Nephron progenitor cell (in vitro differentiated cells): ENCODE data around the gene C20orf204.
A peak's percentile ranks its signal among the peaks of the same experiment; 100 is the strongest.
"Not testable (repeated sequence)": the region's sequence is repeated elsewhere in the genome, so short reads cannot be mapped to it uniquely, and the experiment has no call there.

Experiments
- DNase-seq: peaks from one replicate; pipeline ENCODE4 v3.0.0; 2021
- H3K27ac Mint-ChIP-seq: 2 replicates; pipeline ENCODE4 v1.8.0; 2021; ENCODE audit warnings: mild to moderate bottlenecking, moderate library complexity, mixed read lengths
- H3K27me3 Mint-ChIP-seq: 2 replicates; pipeline ENCODE4 v1.8.0; 2021; ENCODE audit warnings: mild to moderate bottlenecking, low read depth, mixed read lengths; ENCODE audit not compliant: poor library complexity
- H3K36me3 Mint-ChIP-seq: 2 replicates; pipeline ENCODE4 v1.8.0; 2021; ENCODE audit warnings: low read depth, mixed read lengths
- H3K4me1 Mint-ChIP-seq: 2 replicates; pipeline ENCODE4 v1.8.0; 2021; ENCODE audit warnings: mixed read lengths
- H3K4me3 Mint-ChIP-seq: 2 replicates; pipeline ENCODE4 v1.8.0; 2021; ENCODE audit warnings: mild to moderate bottlenecking, moderate library complexity, mixed read lengths
- H3K9me3 Mint-ChIP-seq: 2 replicates; pipeline ENCODE4 v1.8.0; 2021; ENCODE audit warnings: mild to moderate bottlenecking, moderate library complexity, mixed read lengths
- CTCF ChIP-seq: fragments of 200-600 bp; sonication (generic); IDR thresholded peaks from 2 replicates; pipeline ENCODE4 v1.5.0; 2021; ENCODE audit warnings: antibody characterized with exemption

Gene C20orf204

GRCh38 chr20:64006902-64007301 lies 29.1 kb upstream of the C20orf204 start:
- Mint-ChIP-seq H3K27me3 (no peaks in the 10 kb centered on the region), H3K27ac (no peak overlapping the region), H3K36me3 (peaks cover 60% of the 10 kb centered on the region), H3K9me3 (peaks cover 11% of the 10 kb centered on the region), H3K4me1 (peaks cover 23% of the 10 kb centered on the region), H3K4me3 (no peak overlapping the region)
- no peak for DNase-seq
- TF ChIP-seq CTCF: no peak

- no peaks in the 10 kb centered on the region for H3K27me3 Mint-ChIP-seq
- H3K4me1 Mint-ChIP-seq: peaks cover 5% of the 10 kb centered on the region
- TF ChIP-seq CTCF: no peak
- peaks cover 11% of the 10 kb centered on the region for H3K9me3 Mint-ChIP-seq
- no peak overlapping the region for H3K4me3 Mint-ChIP-seq
- no peak for DNase-seq
- H3K36me3 Mint-ChIP-seq: peaks cover 70% of the 10 kb centered on the region
- H3K27ac Mint-ChIP-seq: peak overlapping the region; percentile 39
Observed at GRCh38 chr20:64009811-64010387, 26.1 kb upstream of the C20orf204 start.

- TF ChIP-seq CTCF: no peak
- H3K36me3 Mint-ChIP-seq: peaks cover 73% of the 10 kb centered on the region
- no peak overlapping the region for H3K4me3 Mint-ChIP-seq
- no peaks in the 10 kb centered on the region for H3K4me1 Mint-ChIP-seq
- no peak for DNase-seq
- H3K9me3 Mint-ChIP-seq: peaks cover 11% of the 10 kb centered on the region
- H3K27ac Mint-ChIP-seq: no peak overlapping the region
- no peaks in the 10 kb centered on the region for H3K27me3 Mint-ChIP-seq
Observed at GRCh38 chr20:64010711-64011237, 25.2 kb upstream of the C20orf204 start.

GRCh38 chr20:64011366-64011779 lies 24.6 kb upstream of the C20orf204 start:
- no peaks in the 10 kb centered on the region for H3K27me3 Mint-ChIP-seq
- H3K27ac Mint-ChIP-seq: no peak overlapping the region
- no peak for DNase-seq
- TF ChIP-seq CTCF: no peak
- H3K4me3 Mint-ChIP-seq: no peak overlapping the region
- H3K4me1 Mint-ChIP-seq: no peaks in the 10 kb centered on the region
- peaks cover 11% of the 10 kb centered on the region for H3K9me3 Mint-ChIP-seq
- peaks cover 74% of the 10 kb centered on the region for H3K36me3 Mint-ChIP-seq

GRCh38 chr20:64012385-64013154 lies 23.4 kb upstream of the C20orf204 start:
- not testable (repeated sequence) for H3K4me3 Mint-ChIP-seq, DNase-seq, H3K27ac Mint-ChIP-seq, H3K4me1 Mint-ChIP-seq, H3K27me3 Mint-ChIP-seq
- H3K36me3 Mint-ChIP-seq: peaks cover 75% of the 10 kb centered on the region
- H3K9me3 Mint-ChIP-seq: peaks cover 11% of the 10 kb centered on the region

- Mint-ChIP-seq H3K9me3 (no peaks in the 10 kb centered on the region), H3K36me3 (peaks cover 65% of the 10 kb centered on the region), H3K4me3 (no peak overlapping the region), H3K27ac (no peak overlapping the region), H3K27me3 (no peaks in the 10 kb centered on the region), H3K4me1 (no peaks in the 10 kb centered on the region)
- TF ChIP-seq CTCF: no peak
- no peak for DNase-seq
Observed at GRCh38 chr20:64015635-64016034, 20.3 kb upstream of the C20orf204 start.
